Esophagus muscularis mucosa (tissue), 4 donors: ENCODE results near the gene ZNF524. TPM values are rescaled to one million over a fixed set of nuclear protein-coding genes. Genes with fewer than 3 reads are reported as not detected.
A peak's percentile ranks its signal among the peaks of the same experiment; 100 is the strongest.

Experiments
- DNase-seq: peaks from one replicate; pipeline ENCODE4 v3.0.0-alpha.2; 2017; ENCODE audit errors: extremely low spot score
- H3K27ac ChIP-seq, 4 donors: fragments of 200-600 bp; sonication (generic); replicated peaks in 1 of 4; 1 replicate in 3 of 4; 2 replicates in 1 of 4; pipeline ENCODE4 v1.5.1; 2016 to 2019; ENCODE audit warnings: mild to moderate bottlenecking in 1 of 4
- H3K27me3 ChIP-seq, 4 donors: fragments of 200-600 bp; sonication (generic); one replicate each; pipeline versions ENCODE4 v1.5.1 to v1.6.0; 2016 to 2019
- H3K36me3 ChIP-seq, 4 donors: fragments of 200-600 bp; sonication (generic); one replicate each; pipeline ENCODE4 v1.5.1; 2016 to 2019
- H3K4me1 ChIP-seq, 4 donors: fragments of 200-600 bp; sonication (generic); one replicate each; pipeline ENCODE4 v1.5.1; 2016 to 2019
- H3K4me3 ChIP-seq, 4 donors: fragments of 200-600 bp; sonication (generic); 1 replicate in 2 of 4; 2 replicates in 2 of 4; pipeline ENCODE4 v1.5.1; 2016 to 2019; ENCODE audit warnings: mild to moderate bottlenecking in 4 of 4, moderate library complexity in 1 of 4
- H3K9me3 ChIP-seq, 4 donors: fragments of 200-600 bp; sonication (generic); 1 replicate in 3 of 4; 2 replicates in 1 of 4; pipeline ENCODE4 v1.5.1; 2016 to 2019
- CTCF ChIP-seq, 3 experiments: fragments of 200-600 bp in 2 of 3; fragments of 450-650 bp in 1 of 3; sonication (generic) in 2 of 3; IDR thresholded peaks; one replicate each; pipeline ENCODE4 v1.5.1; 2017 to 2019; ENCODE audit warnings: antibody characterized with exemption in 3 of 3, mild to moderate bottlenecking in 2 of 3, moderate library complexity in 1 of 3
- EP300 ChIP-seq: sonication (generic); formaldehyde crosslinking; IDR thresholded peaks from one replicate; pipeline ENCODE4 v1.6.1; 2017; ENCODE audit warnings: antibody characterized with exemption
- POLR2A ChIP-seq: fragments of 450-650 bp; IDR thresholded peaks from one replicate; pipeline ENCODE4 v1.6.1; 2017; ENCODE audit warnings: antibody characterized with exemption, moderate library complexity, mild to moderate bottlenecking, low read depth
- POLR2AphosphoS5 ChIP-seq, 2 donors: sonication (generic); formaldehyde crosslinking; IDR thresholded peaks; one replicate each; pipeline ENCODE4 v1.6.1; 2017; ENCODE audit warnings: antibody characterized with exemption in 2 of 2
- WGBS: methylation state at CpG from one replicate; pipeline ENCODE4 v1.1.5; 2018; 5-methylcytosine and 5-hydroxymethylcytosine counted together
- intact Hi-C: fragments of 100-400 bp; cut with DNase I; formaldehyde crosslinking; loops from one replicate; pipeline ENCODE4 v1.15.1; 2023
- total RNA-seq, 4 donors: library from RNA; depleted of rRNA; stranded (reverse); fragments of >200 nt; gene quantifications; one replicate each; pipeline versions ENCODE4 v1.1.0 to v1.2.1, GENCODE V29; 2016

Gene ZNF524
- total RNA-seq, 4 donors from 2014 or later = 20.5 to 36.2 (median 27.9) TPM

GRCh38 chr19:55640577-55641425, 40.7 kb downstream of the ZNF524 start, which contains the start of gene ZNF580:
ZNF580 (plus strand) TSS chr19:55641002; CDS start chr19:55642509, 1,507 bp downstream.
- H3K9me3 ChIP-seq = no peaks in the 10 kb centered on the region
- 1% methylated on average over 34 of the region's 89 CpGs for WGBS
- intact Hi-C loops = no loop called here
- H3K4me3 ChIP-seq = peak within 1 kb of the TSS; percentile 74 to 91 (median 87)
- peak within 1 kb of the TSS; percentile 94 to 97 (median 94) for H3K27ac ChIP-seq
- H3K36me3 ChIP-seq = peaks cover 0 to 26% (median 14%) of the 10 kb centered on the region in 4 donors
- no peak for DNase-seq
- peak; percentile 38 to 40 for TF ChIP-seq POLR2AphosphoS5 (IDR thresholded peaks at IDR 0.05)
- no peak for TF ChIP-seq EP300
- no peaks in the 10 kb centered on the region for H3K27me3 ChIP-seq
- peaks cover 68 to 92% (median 89%) of the 10 kb centered on the region in 4 donors for H3K4me1 ChIP-seq

GRCh38 chr19:55641426-55642152, 41.5 kb downstream of the ZNF524 start:
- peaks cover 60 to 85% (median 83%) of the 10 kb centered on the region in 4 donors for H3K4me1 ChIP-seq

DNA sequence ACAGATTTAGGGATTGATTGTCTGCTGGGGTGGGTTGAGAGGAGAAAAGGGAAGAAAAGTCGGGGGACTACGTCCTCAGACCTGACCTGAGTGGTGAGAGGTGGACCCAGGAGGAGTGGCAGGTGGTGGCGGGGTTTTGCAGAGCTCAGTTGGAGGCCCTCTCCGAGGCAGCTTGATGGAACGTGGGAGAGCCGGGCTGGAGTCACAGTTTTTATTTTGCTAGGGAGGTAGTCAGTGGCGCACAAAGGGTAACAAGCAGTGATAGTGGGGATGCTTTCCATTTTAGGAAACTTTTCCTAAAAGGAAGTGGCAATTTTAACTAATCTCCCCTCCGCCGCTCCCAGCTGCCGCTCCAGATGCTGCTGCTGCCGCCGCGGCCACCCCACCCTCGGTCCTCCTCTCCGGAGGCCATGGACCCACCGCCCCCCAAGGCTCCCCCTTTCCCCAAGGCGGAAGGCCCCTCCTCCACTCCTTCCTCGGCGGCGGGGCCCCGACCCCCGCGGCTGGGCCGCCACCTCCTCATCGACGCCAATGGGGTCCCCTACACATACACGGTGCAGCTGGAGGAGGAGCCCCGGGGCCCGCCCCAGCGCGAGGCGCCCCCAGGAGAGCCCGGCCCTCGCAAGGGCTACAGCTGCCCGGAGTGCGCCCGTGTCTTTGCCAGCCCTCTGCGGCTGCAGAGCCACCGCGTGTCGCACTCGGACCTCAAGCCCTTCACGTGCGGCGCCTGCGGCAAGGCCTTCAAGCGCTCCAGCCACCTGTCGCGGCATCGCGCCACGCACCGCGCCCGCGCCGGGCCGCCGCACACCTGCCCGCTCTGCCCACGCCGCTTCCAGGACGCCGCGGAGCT, 42.3 kb downstream of the ZNF524 start:
- Histone ChIP-seq H3K4me3 (peak overlapping the region; percentile 74 to 91 (median 87)), H3K36me3 (peaks cover 0 to 28% (median 14%) of the 10 kb centered on the region in 4 donors), H3K4me1 (peaks cover 59 to 84% (median 83%) of the 10 kb centered on the region in 4 donors), H3K27me3 (no peaks in the 10 kb centered on the region), H3K9me3 (no peaks in the 10 kb centered on the region), H3K27ac (peak overlapping the region; percentile 94 to 97 (median 94))
- intact Hi-C loops = no loop called here
- no peak for DNase-seq
- WGBS = 2% methylated on average over 20 of the region's 65 CpGs
- TF ChIP-seq POLR2A (no peak), EP300 (no peak), CTCF (IDR thresholded peaks at IDR 0.05) (no peak), POLR2AphosphoS5 (IDR thresholded peaks at IDR 0.05) (no peak)

More at GRCh38 chr19:55641426-55642152, 41.5 kb downstream of the ZNF524 start:
- H3K36me3 ChIP-seq = peaks cover 0 to 30% (median 14%) of the 10 kb centered on the region in 4 donors
- 2% methylated on average over 25 of the region's 25 CpGs for WGBS
- peak overlapping the region; percentile 94 to 97 (median 94) for H3K27ac ChIP-seq
- no peaks in the 10 kb centered on the region for H3K27me3 ChIP-seq
- no peak for DNase-seq
- intact Hi-C loops = no loop called here
- no peaks in the 10 kb centered on the region for H3K9me3 ChIP-seq
- H3K4me3 ChIP-seq = peak overlapping the region; percentile 74 to 91 (median 87)
- TF ChIP-seq POLR2A = no peak
- TF ChIP-seq EP300 = no peak
- no peak for TF ChIP-seq POLR2AphosphoS5 (IDR thresholded peaks at IDR 0.05)
- TF ChIP-seq CTCF (IDR thresholded peaks at IDR 0.05) = no peak

DNA sequence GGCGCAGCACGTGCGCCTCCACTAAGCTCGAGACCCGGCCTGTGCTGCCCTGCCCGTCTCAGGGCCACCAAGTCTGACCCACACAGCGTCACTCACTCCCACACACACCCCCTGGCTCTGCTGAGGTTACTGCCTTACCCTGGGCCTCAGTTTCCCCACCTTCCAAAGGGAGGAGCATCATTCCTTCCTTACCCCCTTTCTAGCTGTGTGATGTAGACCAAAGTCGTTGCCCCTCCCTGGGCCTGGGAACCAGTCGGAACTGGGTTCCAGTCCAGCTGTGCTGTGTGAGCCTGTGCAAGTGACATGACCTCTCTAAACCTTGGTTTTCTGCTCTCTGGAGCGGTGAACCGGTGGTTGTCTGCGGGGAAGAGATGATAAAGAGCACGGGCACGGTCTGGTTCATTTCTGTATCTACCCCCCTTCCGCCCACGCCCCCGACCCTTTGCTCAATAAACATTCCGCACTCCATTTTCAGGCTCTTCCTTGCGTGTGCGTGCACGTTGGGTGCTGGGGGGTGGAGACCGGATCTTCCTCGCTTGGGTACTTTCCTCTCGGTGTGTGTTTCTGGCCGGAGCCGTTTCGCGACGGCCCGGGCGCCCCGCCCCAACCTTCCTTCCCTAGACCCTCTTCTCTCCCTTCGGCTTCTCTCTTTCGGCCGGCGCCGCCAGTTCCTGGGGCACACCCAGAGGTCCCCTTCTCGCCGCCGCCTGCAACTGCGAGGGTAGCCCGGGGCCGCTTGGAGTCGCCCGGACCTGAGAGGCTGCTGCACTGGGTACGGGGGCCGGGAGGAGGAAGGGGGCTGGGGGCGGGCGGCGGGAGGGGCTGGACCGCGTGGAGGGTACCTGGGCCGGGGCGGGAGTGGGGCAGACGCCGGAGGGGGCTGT, 43.2 kb downstream of the ZNF524 start, which contains the start of gene ZNF581:
TSS of gene ZNF581 (plus strand) at position 647 of the 884 bp plus-strand sequence. CDS start 923 bp downstream, outside the sequence.
- Histone ChIP-seq H3K9me3 (no peaks in the 10 kb centered on the region), H3K4me3 (peak within 1 kb of the TSS; percentile 74 to 91 (median 87)), H3K4me1 (peaks cover 54 to 82% (median 80%) of the 10 kb centered on the region in 4 donors), H3K36me3 (peaks cover 0 to 21% (median 14%) of the 10 kb centered on the region in 4 donors), H3K27ac (peak within 1 kb of the TSS; percentile 94 to 97 (median 94)), H3K27me3 (no peaks in the 10 kb centered on the region)
- no peak for DNase-seq
- peak; percentile 63 to 68 for TF ChIP-seq POLR2AphosphoS5 (IDR thresholded peaks at IDR 0.05)
- TF ChIP-seq EP300 = no peak
- TF ChIP-seq CTCF (IDR thresholded peaks at IDR 0.05) = peak in 1 of 3 experiments; percentile 30
- TF ChIP-seq POLR2A = no peak
- intact Hi-C loops = no loop called here
- under 1% methylated on average over 26 of the region's 56 CpGs for WGBS
